ENCODE data around the gene ASCC1.

ASCC1 gene

DNA sequence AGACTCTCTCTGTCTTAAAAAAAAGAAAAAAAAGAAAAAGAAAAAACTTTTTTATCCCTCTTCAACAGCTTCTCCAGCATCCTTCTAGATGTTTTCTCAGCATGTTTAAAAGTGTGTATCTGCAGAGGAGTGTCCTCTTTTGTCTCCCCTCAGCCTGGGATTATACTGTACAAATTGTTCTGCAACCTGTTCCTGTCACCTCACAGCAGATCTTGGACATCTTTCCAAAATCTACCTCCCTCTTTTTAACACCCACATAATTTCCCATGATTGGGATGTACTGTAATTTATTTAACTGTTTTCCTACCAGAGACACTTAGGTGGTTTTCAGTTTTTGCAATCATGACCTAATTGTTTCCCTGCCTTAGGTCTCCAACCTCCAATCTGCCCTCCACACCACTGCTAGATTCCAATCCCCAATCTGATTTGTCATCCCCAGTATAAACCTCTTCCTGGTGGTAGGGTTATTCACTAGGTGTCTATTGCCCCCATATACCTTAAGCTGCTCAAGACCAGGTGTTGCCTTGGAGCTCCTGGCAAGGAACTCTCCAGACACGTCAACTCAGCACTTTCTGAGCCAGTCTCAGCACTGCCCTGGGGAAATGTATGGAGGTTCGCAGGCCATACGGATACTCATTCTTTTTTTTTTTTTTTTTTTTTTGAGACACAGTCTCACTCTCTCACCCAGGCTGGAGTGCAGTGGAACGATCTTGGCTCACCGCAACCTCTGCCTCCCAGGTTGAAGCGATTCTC lies 40.1 kb upstream of the ASCC1 start:
- no peak overlapping the region for H3K4me3 ChIP-seq (replicated peaks; ENCODE audit: low read depth, low read length)
- TF ChIP-seq, protein P1, sequence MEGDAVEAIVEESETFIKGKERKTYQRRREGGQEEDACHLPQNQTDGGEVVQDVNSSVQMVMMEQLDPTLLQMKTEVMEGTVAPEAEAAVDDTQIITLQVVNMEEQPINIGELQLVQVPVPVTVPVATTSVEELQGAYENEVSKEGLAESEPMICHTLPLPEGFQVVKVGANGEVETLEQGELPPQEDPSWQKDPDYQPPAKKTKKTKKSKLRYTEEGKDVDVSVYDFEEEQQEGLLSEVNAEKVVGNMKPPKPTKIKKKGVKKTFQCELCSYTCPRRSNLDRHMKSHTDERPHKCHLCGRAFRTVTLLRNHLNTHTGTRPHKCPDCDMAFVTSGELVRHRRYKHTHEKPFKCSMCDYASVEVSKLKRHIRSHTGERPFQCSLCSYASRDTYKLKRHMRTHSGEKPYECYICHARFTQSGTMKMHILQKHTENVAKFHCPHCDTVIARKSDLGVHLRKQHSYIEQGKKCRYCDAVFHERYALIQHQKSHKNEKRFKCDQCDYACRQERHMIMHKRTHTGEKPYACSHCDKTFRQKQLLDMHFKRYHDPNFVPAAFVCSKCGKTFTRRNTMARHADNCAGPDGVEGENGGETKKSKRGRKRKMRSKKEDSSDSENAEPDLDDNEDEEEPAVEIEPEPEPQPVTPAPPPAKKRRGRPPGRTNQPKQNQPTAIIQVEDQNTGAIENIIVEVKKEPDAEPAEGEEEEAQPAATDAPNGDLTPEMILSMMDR (IDR thresholded peaks at IDR 0.05; ENCODE audit: insufficient read depth, low read length, poor library complexity, severe bottlenecking), result no peak
- H3K27me3 ChIP-seq (replicated peaks; ENCODE audit: control insufficient read depth, insufficient read depth, low read length), result no peaks in the 10 kb centered on the region
- no peak for DNase-seq (ENCODE audit: extremely low read depth, insufficient read length)
- H3K36me3 ChIP-seq (ENCODE audit: control insufficient read depth, insufficient read depth, low read length), result no peaks in the 10 kb centered on the region

DNA sequence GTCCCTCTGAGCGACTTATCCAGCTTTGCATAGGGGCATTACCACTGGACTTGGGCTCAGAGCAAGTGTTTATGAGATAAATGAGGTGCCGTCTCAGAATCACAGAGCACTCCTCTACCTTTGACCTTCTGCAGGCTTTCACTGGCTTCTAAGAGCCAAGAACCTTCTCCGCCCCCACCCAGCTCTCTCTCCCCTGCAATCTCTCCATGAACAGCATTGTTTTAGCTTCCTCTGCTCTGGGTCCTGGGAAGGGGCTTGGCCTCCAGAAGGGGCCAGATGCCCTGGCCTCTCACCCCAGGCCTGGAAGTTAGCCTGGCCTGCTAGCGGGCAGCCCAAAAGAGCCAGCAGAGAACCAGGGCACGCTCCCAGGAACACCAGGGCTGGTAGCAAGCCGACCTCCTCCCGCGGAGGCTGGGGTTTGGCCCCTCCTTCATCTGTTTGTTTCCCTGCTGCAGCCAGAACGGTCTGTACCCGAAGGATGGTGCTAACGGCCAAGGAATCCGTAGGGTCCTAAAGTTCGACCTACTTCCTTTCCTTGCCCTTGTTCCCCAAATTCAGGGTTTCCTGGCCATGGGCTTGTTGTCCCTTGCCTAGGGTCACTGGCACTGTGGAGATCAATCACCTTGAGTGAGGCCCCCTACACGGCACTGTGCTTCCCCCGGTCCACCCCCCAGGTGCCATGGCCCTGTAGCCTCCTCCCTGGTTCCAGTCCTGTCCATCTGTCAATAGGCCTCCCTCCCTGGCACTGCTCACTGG lies 38.9 kb upstream of the ASCC1 start:
- no peak for DNase-seq (ENCODE audit: extremely low read depth, insufficient read length)
- Histone ChIP-seq H3K36me3 (ENCODE audit: control insufficient read depth, insufficient read depth, low read length) (no peaks in the 10 kb centered on the region), H3K27me3 (replicated peaks; ENCODE audit: control insufficient read depth, insufficient read depth, low read length) (no peaks in the 10 kb centered on the region), H3K4me3 (replicated peaks; ENCODE audit: low read depth, low read length) (no peak overlapping the region)
- TF ChIP-seq, protein P1 (IDR thresholded peaks at IDR 0.05; ENCODE audit: insufficient read depth, low read length, poor library complexity, severe bottlenecking), result no peak

DNA sequence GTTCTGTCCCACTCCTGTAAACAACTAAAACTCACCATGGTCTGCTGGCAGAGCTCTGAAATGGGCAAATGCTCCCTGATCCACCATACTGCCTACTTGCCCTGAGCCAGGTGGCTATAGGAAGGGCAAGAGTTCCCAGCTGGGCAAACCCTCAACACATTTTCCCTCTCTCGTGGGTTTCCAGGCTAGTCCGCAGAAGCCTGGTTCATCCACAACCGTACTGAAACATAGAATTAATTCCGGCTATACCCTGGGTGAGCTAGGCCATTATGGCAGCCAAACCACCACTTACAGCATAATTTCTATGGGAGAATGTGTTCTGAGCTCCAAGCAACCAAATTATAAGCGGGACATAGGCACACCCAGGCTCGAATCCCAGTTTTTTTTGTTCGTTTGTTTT lies 37.5 kb upstream of the ASCC1 start:
- TF ChIP-seq, protein P1 (IDR thresholded peaks at IDR 0.05; ENCODE audit: insufficient read depth, low read length, poor library complexity, severe bottlenecking), result no peak
- Histone ChIP-seq H3K36me3 (ENCODE audit: control insufficient read depth, insufficient read depth, low read length) (no peaks in the 10 kb centered on the region), H3K4me3 (replicated peaks; ENCODE audit: low read depth, low read length) (no peak overlapping the region), H3K27me3 (replicated peaks; ENCODE audit: control insufficient read depth, insufficient read depth, low read length) (no peaks in the 10 kb centered on the region)
- DNase-seq (ENCODE audit: extremely low read depth, insufficient read length), result no peak

DNA sequence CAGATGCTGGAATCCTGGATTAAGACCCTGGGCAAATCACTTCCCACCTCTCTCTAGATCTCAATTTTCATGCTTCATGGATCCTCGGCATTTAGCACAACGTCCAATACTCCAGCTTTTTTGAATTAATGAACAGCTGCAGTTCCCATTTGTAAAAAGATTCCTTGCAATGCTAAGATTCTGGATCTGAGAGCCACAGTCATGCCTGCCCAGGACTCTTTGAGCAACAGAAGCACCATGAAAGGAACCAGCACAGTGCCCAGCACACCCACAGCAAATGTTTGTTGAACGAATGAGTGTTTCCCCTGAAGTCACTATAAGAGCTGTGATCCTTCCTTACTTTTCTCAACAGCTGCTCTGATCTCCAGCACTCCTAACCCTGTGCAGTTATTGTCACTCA lies 36.9 kb upstream of the ASCC1 start:
- Histone ChIP-seq H3K36me3 (ENCODE audit: control insufficient read depth, insufficient read depth, low read length) (no peaks in the 10 kb centered on the region), H3K4me3 (replicated peaks; ENCODE audit: low read depth, low read length) (no peak overlapping the region), H3K27me3 (replicated peaks; ENCODE audit: control insufficient read depth, insufficient read depth, low read length) (no peaks in the 10 kb centered on the region)
- no peak for DNase-seq (ENCODE audit: extremely low read depth, insufficient read length)
- TF ChIP-seq, protein P1 (IDR thresholded peaks at IDR 0.05; ENCODE audit: insufficient read depth, low read length, poor library complexity, severe bottlenecking), result no peak

DNA sequence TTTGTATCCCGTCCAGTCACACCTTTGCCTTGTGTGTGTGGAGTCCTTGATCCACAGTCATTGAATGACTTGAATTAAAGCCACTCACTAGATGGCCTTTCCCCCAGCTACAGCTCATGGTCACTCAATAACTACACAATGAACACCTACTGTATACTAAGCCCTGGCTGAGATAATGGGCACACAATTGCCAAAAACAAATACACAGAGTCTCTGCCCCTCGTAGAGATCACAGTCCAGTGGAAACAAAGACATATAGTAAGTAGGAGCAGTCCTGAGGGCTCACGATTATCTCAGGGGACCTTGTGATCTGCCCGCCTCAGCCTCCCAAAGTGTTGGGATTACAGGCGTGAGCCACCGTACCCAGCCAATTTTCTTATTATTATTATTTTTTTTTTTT lies 35.6 kb upstream of the ASCC1 start:
- no peak overlapping the region for H3K4me3 ChIP-seq (replicated peaks; ENCODE audit: low read depth, low read length)
- H3K27me3 ChIP-seq (replicated peaks; ENCODE audit: control insufficient read depth, insufficient read depth, low read length), result no peaks in the 10 kb centered on the region
- TF ChIP-seq, protein P1 (IDR thresholded peaks at IDR 0.05; ENCODE audit: insufficient read depth, low read length, poor library complexity, severe bottlenecking), result no peak
- no peaks in the 10 kb centered on the region for H3K36me3 ChIP-seq (ENCODE audit: control insufficient read depth, insufficient read depth, low read length)
- no peak for DNase-seq (ENCODE audit: extremely low read depth, insufficient read length)
